Bronchial epithelial cell (primary cell): Measurements from ENCODE around the gene TENM4. TPM values are rescaled to one million over a fixed set of nuclear protein-coding genes. Genes with fewer than 3 reads are reported as not detected.

Experiments used
- DNase-seq: peaks from one replicate; pipeline ENCODE4 v3.0.0-alpha.2; 2010; ENCODE audit warnings: low read depth
- FAIRE-seq: peaks from 2 replicates; lab custom pipeline; 2011; peaks lifted over from hg19 to GRCh38; lab: Jason Lieb, UNC
- H3K27me3 ChIP-seq: 2 replicates; pipeline ENCODE4 v1.5.1; 2011; ENCODE audit warnings: low read length; ENCODE audit not compliant: control insufficient read depth, insufficient read depth
- H3K36me3 ChIP-seq: 2 replicates; pipeline ENCODE4 v1.5.1; 2011; ENCODE audit warnings: low read length; ENCODE audit not compliant: control insufficient read depth, insufficient read depth
- H3K4me3 ChIP-seq: 2 replicates; pipeline ENCODE4 v1.5.1; 2011; ENCODE audit warnings: mild to moderate bottlenecking, low read depth, low read length, control low read depth
- total RNA-seq: library from RNA; depleted of rRNA; stranded (reverse); fragments of >200 nt; gene quantifications from 2 replicates; pipeline ENCODE4 v1.2.1, GENCODE V29; 2014
- TF ChIP-seq, protein P1 (sequence below): IDR thresholded peaks from 2 replicates; pipeline ENCODE4 v1.5.1; 2011; ENCODE audit warnings: mild to moderate bottlenecking, moderate library complexity, low read length, control low read depth, inconsistent platforms; ENCODE audit not compliant: insufficient read depth, severe bottlenecking

The TENM4 gene
- total RNA-seq, 1 donor from 2014 or later, result 6.1 TPM

GRCh38 chr11:78773077-78773476, 667.8 kb downstream of the TENM4 start:
- DNase-seq (peak; percentile 56), FAIRE-seq (no peak)
- Histone ChIP-seq H3K27me3 (no peaks in the 10 kb centered on the region), H3K36me3 (no peaks in the 10 kb centered on the region), H3K4me3 (no peak overlapping the region)
- TF ChIP-seq, protein P1, sequence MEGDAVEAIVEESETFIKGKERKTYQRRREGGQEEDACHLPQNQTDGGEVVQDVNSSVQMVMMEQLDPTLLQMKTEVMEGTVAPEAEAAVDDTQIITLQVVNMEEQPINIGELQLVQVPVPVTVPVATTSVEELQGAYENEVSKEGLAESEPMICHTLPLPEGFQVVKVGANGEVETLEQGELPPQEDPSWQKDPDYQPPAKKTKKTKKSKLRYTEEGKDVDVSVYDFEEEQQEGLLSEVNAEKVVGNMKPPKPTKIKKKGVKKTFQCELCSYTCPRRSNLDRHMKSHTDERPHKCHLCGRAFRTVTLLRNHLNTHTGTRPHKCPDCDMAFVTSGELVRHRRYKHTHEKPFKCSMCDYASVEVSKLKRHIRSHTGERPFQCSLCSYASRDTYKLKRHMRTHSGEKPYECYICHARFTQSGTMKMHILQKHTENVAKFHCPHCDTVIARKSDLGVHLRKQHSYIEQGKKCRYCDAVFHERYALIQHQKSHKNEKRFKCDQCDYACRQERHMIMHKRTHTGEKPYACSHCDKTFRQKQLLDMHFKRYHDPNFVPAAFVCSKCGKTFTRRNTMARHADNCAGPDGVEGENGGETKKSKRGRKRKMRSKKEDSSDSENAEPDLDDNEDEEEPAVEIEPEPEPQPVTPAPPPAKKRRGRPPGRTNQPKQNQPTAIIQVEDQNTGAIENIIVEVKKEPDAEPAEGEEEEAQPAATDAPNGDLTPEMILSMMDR, result no peak

GRCh38 chr11:78772186-78772585, 668.6 kb downstream of the TENM4 start:
- no peaks in the 10 kb centered on the region for H3K27me3 ChIP-seq
- TF ChIP-seq, protein P1, result no peak
- no peak for FAIRE-seq
- no peaks in the 10 kb centered on the region for H3K36me3 ChIP-seq
- no peak for DNase-seq
- no peak overlapping the region for H3K4me3 ChIP-seq

DNA sequence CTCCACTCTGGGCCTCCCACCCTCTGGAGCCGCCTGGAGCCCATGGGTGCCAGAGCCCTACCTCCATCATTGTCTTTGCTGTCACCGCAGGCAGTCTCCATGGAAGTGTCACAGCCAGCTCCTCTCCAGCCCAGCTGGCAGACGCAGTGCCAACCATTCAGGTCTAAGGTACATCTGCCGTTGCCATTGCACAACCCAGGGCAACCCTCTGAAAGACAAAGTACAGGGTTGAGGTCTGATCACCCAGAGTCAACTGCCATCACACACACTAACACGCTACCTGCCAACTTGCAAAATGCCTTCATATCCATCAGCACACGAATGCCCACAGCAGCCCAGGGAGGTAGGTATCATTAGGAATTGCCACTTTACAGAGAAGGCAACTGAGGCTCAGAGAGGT, 669.9 kb downstream of the TENM4 start:
- Histone ChIP-seq H3K27me3 (no peaks in the 10 kb centered on the region), H3K4me3 (no peak overlapping the region), H3K36me3 (no peaks in the 10 kb centered on the region)
- TF ChIP-seq, protein P1, result no peak
- FAIRE-seq, result no peak
- no peak for DNase-seq

- no peak for DNase-seq
- FAIRE-seq, result no peak
- H3K4me3 ChIP-seq, result no peak overlapping the region
- H3K27me3 ChIP-seq, result no peaks in the 10 kb centered on the region
- no peaks in the 10 kb centered on the region for H3K36me3 ChIP-seq
- TF ChIP-seq, protein P1, result no peak
These were observed 671.9 kb downstream of the TENM4 start for GRCh38 chr11:78768971-78769370.

- FAIRE-seq, result no peak
- H3K27me3 ChIP-seq, result no peaks in the 10 kb centered on the region
- TF ChIP-seq, protein P1, result no peak
- no peak for DNase-seq
- H3K36me3 ChIP-seq, result no peaks in the 10 kb centered on the region
- H3K4me3 ChIP-seq, result no peak overlapping the region
These were observed 672.5 kb downstream of the TENM4 start for GRCh38 chr11:78768345-78768744.
